GM18508 (cell line): ENCODE results near the gene VPS35.

ENCODE experiments used
- ATAC-seq: cut with Tn5 transposase; IDR thresholded peaks from one replicate; pipeline ENCODE4 v1.9.1; 2021; ENCODE audit warnings: moderate number of reproducible peaks; ENCODE audit not compliant: insufficient read depth, unreplicated experiment

The VPS35 gene

DNA sequence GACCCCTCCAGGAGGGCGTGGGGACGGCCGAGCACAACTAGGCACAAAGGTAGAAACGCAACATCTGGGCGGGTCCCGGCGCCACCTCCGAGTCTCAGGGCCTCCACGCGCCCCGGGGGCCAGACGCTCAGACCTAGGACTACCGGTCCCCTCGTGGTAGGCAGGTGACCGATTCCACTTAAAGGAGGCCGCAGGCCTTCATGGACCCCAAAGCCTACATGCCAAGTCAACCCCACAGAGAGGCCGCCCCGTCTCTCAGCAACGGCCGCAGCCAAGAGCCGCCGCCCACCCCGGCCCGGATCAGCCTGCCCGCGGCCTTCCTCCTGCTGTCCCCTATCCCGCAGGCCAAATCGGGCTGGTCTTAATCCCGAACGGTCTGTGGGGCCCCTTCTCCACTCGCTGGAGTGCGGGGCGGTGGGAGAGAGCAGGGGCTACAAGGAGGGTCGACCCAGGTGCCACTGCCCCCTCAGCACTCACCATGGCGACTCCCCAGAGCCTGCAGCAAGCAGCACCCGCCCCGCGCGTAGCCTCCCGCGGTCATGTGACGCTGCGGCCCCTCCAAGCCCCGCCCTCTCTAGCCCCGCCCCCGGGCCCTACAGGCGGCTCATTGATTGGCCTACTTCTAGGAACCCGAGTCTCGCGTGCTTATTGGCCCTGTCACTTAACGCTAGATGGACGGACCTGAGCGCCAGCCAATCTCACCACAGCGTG lies at the start of gene VPS35:
TSS of gene VPS35 (minus strand) at position 525 of the 711 bp plus-strand sequence. CDS start at position 480, 45 bp downstream.
- peak; percentile 81 for ATAC-seq

DNA sequence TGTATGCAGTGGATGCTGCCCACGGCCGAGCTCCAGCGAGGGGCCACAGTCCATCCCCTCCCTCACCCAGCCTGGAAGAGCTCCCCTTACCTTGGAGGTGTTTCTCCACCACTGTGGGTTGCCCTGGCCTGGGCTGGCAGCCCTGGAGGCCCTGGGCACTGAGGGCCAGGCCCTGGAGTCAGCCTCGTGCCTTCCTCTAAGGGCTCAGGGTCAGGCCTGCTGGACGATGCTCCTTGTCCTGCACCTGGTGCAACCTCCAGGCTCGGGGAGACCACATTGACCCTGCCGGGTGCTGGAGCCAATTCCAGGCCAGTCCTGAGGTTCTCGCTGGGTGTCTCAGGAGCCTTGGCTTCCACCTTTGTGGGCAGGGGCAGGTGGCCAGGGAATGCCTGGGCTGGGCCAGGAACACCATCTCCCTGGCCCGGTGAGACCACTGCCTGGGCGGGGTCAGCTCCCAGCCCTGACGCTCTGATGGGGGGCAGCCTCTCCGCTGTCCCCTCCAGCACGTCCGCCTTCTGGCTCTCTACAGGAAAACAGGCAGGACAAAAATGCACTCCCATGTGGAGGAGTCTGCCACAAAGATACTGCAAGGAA lies 48.7 kb upstream of the VPS35 start:
- ATAC-seq: no peak

- ATAC-seq: no peak
These were observed 47.7 kb upstream of the VPS35 start for GRCh38 chr16:46736695-46737094.

- no peak for ATAC-seq
These were observed 44.4 kb upstream of the VPS35 start for GRCh38 chr16:46733319-46733830.

- no peak for ATAC-seq
These were observed 43.6 kb upstream of the VPS35 start for GRCh38 chr16:46732561-46732960.

DNA sequence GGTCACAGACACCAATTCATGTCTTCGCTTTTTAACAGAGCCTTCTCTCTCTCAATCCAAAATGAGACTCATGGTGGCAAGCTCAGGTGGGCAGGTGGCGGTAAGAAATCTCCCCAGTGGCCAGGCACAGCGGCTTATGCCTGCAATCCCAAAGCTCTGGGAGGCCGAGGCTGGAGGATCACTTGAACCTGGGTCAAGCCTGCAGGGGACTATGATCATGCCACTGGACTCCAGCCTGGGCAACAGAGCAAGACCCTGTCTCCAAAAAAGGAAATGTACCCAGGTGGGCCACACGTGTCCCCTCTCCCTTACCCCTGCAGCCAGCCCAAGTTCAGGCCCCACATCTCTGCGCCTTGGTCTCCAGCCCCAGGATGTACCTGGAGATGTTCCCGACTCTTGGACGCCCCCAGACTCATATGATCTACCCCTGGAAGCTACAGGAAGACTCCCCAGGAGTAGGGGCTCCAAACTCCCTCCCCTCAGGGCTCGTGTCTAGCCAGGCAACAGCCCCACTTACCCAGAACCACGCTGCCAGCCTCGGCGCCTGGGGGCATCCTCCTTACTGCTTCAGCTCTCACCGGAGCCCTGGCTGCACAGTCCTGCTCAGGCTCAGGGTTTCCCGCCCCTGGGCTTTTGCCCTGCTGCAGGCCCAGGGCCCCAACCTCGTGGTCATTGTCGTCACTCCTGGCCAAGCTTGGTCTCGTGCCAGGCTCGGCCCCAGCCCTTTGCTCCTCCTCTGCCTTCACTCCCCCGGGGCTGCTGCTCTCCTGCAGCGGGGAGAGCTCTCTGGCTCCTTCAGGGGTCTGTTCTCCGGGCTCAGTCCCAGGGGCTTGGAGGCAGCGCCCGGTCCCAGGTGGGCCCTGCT lies 42.9 kb upstream of the VPS35 start:
- no peak for ATAC-seq

- no peak for ATAC-seq
These were observed 42.1 kb upstream of the VPS35 start for GRCh38 chr16:46730801-46731690.

DNA sequence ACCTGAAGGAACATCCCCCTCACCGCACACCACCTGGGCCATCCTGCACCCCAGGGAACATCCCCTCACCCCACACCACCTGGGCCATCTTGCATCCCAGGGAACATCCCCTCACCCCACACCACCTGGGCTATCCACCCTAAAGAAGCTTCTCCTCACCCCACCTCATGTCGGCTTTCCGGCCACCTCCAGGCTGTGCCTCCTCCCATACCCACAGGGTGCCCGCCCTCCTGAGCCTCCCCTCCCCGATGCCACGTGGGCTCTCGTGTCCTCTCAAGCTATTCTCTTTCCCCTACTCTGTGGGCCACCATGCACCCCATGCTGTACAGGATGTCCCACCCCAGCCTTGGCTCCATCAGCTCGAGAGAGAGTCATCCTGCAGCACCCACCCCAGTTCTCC lies 41.1 kb upstream of the VPS35 start:
- no peak for ATAC-seq

DNA sequence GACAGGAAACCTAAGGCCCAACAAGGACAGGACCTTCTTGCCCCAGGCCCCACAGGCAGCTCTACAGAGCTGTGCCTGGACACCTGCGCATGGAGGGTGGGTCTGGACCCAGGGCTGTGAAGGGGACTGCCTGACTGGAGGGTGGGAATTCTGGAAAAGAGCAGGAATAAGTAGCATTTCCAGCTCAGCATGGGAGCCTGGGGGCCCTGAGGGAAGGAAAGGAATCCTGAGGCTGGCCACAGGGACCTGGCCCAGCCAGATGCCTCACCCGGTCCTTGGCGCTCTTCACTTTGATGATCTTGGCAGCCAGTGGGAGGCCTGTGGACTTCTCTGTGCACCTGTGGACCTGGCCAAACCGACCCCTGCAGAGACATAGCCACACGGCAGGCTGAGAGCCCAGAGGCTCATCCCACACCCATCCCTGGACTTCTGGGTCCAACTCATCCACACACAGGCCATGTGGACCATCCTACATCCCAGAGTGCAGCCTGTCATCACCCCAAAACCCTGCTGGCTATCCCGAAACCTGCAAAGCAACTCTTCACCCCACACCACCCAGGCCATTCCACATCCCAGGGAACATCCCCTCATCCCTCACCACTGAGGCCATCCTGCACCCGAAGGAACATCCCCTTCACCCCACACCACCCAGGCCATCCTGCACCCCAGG lies 40.5 kb upstream of the VPS35 start:
- ATAC-seq: no peak

DNA sequence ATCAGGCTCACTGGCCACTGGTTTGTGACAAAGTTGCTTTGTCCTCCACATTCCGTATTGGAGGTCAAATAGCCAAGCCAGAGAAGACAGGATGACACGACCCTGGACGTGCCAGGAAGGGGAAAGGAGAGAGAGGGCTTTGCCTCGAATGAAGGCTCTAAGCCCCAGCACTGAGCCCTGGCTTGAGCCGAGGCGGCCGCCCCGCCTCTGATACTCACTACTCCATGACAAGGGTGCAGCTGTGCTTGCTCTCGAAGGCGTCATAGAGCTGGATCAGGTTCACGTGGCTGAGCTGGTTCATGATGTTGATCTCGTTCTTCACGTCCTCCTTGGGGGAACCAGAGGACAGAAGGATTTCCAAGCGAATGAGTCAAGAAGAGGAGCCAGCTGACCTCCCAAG lies 39.8 kb upstream of the VPS35 start:
- ATAC-seq: no peak

- ATAC-seq: no peak
These were observed 38.7 kb upstream of the VPS35 start for GRCh38 chr16:46727630-46728029.

DNA sequence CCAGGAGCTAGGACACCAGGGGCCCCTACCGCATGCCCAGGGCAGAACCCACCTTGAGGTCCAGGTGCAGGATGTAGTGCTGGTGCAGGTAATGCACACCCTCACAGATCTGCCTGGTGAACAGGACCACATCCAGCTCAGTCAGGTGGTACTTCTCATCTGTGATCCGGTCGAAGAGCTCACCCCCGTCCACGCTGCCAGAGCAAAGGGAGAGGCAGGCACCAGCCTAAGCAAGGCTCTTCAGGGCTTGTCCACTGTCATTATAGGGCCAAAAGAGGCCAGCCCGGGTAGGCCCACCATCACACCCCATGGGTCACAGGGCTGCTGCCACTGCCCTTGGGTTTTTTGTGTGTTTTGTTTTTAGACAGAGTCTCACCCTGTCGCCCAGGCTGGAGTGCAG lies 38.2 kb upstream of the VPS35 start:
- ATAC-seq: no peak

GRCh38 chr16:46721885-46722284 lies 32.9 kb upstream of the VPS35 start:
- ATAC-seq: no peak

GRCh38 chr16:46720619-46721018 lies 31.6 kb upstream of the VPS35 start:
- no peak for ATAC-seq

- ATAC-seq: no peak
These were observed 30.6 kb upstream of the VPS35 start for GRCh38 chr16:46719528-46719927.

- no peak for ATAC-seq
These were observed 29.2 kb upstream of the VPS35 start for GRCh38 chr16:46718214-46718613.

GRCh38 chr16:46717692-46718091 lies 28.7 kb upstream of the VPS35 start:
- ATAC-seq: no peak

DNA sequence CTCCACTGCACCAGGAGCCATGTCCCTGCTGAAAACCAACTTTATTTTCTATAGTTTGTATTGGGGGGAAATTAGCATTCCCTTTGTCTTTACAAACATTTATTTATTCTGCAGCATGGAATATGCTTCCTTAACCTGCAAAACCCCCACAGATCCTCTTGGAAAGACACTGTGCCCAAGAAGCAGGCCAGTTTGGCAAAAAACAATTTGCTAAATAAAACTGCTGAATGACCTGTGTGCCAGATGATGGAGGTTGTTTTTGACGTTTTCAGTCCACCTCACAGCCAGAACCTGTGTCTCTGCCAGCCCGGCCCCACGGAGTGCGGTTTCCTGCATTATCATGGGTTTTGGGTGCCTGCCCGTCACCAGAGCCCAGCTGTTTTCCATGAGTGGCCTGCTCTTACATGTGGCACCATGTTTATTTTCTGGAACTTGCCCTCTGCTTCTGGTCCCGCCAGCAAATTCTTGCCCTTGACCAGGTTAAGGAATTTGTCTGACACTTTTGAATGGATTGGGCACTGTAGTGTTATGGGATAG lies 26.9 kb upstream of the VPS35 start:
- ATAC-seq: no peak
